Subcutaneous abdominal adipose tissue (tissue), 5 donors: ENCODE results near the gene UNC13D.
"Not testable (repeated sequence)": the region's sequence is repeated elsewhere in the genome, so short reads cannot be mapped to it uniquely, and the experiment has no call there.

Experiments
- H3K27ac ChIP-seq: one replicate; pipeline ENCODE4 v1.7.0; 2013; ENCODE audit warnings: low read depth, mild to moderate bottlenecking, inconsistent platforms, low read length, moderate library complexity
- H3K27me3 ChIP-seq, 5 donors: one replicate each; pipeline ENCODE4 v1.7.0; 2013; ENCODE audit warnings: low read length in 5 of 5, inconsistent platforms in 1 of 5; ENCODE audit not compliant: control insufficient read depth in 5 of 5, insufficient read depth in 4 of 5
- H3K36me3 ChIP-seq, 5 donors: one replicate each; pipeline ENCODE4 v1.7.0; 2013; ENCODE audit warnings: low read length in 5 of 5; ENCODE audit not compliant: control insufficient read depth in 5 of 5, insufficient read depth in 5 of 5
- H3K4me1 ChIP-seq, 5 donors: one replicate each; pipeline ENCODE4 v1.7.0; 2013; ENCODE audit warnings: low read length in 5 of 5, mild to moderate bottlenecking in 3 of 5, moderate library complexity in 1 of 5; ENCODE audit not compliant: control insufficient read depth in 5 of 5, insufficient read depth in 5 of 5
- H3K4me3 ChIP-seq, 5 donors: one replicate each; pipeline ENCODE4 v1.7.0; 2013; ENCODE audit warnings: low read length in 5 of 5, low read depth in 1 of 5
- H3K9ac ChIP-seq, 5 donors: one replicate each; pipeline ENCODE4 v1.7.0; 2013; ENCODE audit warnings: low read length in 5 of 5, mild to moderate bottlenecking in 4 of 5, moderate library complexity in 3 of 5
- H3K9me3 ChIP-seq, 5 donors: one replicate each; pipeline ENCODE4 v1.7.0; 2013; ENCODE audit warnings: low read length in 5 of 5; ENCODE audit not compliant: control insufficient read depth in 5 of 5
- donor health status: healthy.
- donor health status: healthy.
- donor health status: healthy.
- donor health status: healthy.
- donor health status: healthy.

The UNC13D gene

GRCh38 chr17:75815399-75815798 lies 28.8 kb downstream of the UNC13D start:
- H3K4me3 ChIP-seq = no peak overlapping the region
- no peaks in the 10 kb centered on the region for H3K9me3 ChIP-seq
- no peak overlapping the region for H3K27ac ChIP-seq
- H3K9ac ChIP-seq = no peak overlapping the region
- no peaks in the 10 kb centered on the region for H3K27me3 ChIP-seq
- no peaks in the 10 kb centered on the region for H3K4me1 ChIP-seq
- H3K36me3 ChIP-seq = peaks cover 0 to 97% (median 86%) of the 10 kb centered on the region in 5 donors

- H3K9me3 ChIP-seq = no peaks in the 10 kb centered on the region
- H3K4me3 ChIP-seq = no peak overlapping the region
- H3K27ac ChIP-seq = no peak overlapping the region
- peaks cover 0 to 96% (median 85%) of the 10 kb centered on the region in 5 donors for H3K36me3 ChIP-seq
- H3K4me1 ChIP-seq = peaks cover 0 to 3% (median 3%) of the 10 kb centered on the region in 5 donors
- H3K27me3 ChIP-seq = no peaks in the 10 kb centered on the region
- H3K9ac ChIP-seq = no peak overlapping the region
Observed at GRCh38 chr17:75814900-75815373, 29.3 kb downstream of the UNC13D start.

- Histone ChIP-seq H3K9ac (no peak overlapping the region), H3K27ac (no peak overlapping the region), H3K9me3 (no peaks in the 10 kb centered on the region), H3K36me3 (peaks cover 0 to 92% (median 79%) of the 10 kb centered on the region in 5 donors), H3K4me1 (peaks cover 7 to 12% (median 12%) of the 10 kb centered on the region in 5 donors), H3K4me3 (no peak overlapping the region), H3K27me3 (no peaks in the 10 kb centered on the region)
Observed at GRCh38 chr17:75814021-75814395, 30.2 kb downstream of the UNC13D start.

- Histone ChIP-seq H3K4me3 (no peak overlapping the region), H3K27ac (no peak overlapping the region), H3K27me3 (no peaks in the 10 kb centered on the region), H3K4me1 (peaks cover 9 to 18% (median 17%) of the 10 kb centered on the region in 5 donors), H3K9me3 (no peaks in the 10 kb centered on the region), H3K9ac (no peak overlapping the region), H3K36me3 (peaks cover 0 to 85% (median 72%) of the 10 kb centered on the region in 5 donors)
Observed at GRCh38 chr17:75813081-75814020, 30.9 kb downstream of the UNC13D start.

GRCh38 chr17:75812096-75813013 lies 31.8 kb downstream of the UNC13D start:
- Histone ChIP-seq H3K4me1 (peaks cover 9 to 22% (median 20%) of the 10 kb centered on the region in 5 donors), H3K36me3 (peaks cover 0 to 75% (median 62%) of the 10 kb centered on the region in 5 donors), H3K4me3 (no peak overlapping the region), H3K27ac (no peak overlapping the region), H3K9ac (no peak overlapping the region), H3K27me3 (no peaks in the 10 kb centered on the region), H3K9me3 (no peaks in the 10 kb centered on the region)

- Histone ChIP-seq H3K27ac (no peak overlapping the region), H3K27me3 (no peaks in the 10 kb centered on the region), H3K4me1 (peaks cover 9 to 22% (median 20%) of the 10 kb centered on the region in 5 donors), H3K9ac (no peak overlapping the region), H3K9me3 (no peaks in the 10 kb centered on the region), H3K36me3 (peaks cover 0 to 63% (median 51%) of the 10 kb centered on the region in 5 donors), H3K4me3 (no peak overlapping the region)
Observed at GRCh38 chr17:75811174-75811573, 33.0 kb downstream of the UNC13D start.

GRCh38 chr17:75810756-75811155 lies 33.4 kb downstream of the UNC13D start:
- not testable (repeated sequence) for H3K27ac ChIP-seq, H3K9ac ChIP-seq, H3K4me3 ChIP-seq, H3K9me3 ChIP-seq, H3K27me3 ChIP-seq
- peaks cover 9 to 22% (median 20%) of the 10 kb centered on the region in 5 donors for H3K4me1 ChIP-seq
- peaks cover 0 to 59% (median 48%) of the 10 kb centered on the region in 5 donors for H3K36me3 ChIP-seq

- peaks cover 9 to 22% (median 20%) of the 10 kb centered on the region in 5 donors for H3K4me1 ChIP-seq
- H3K27ac ChIP-seq = peak overlapping the region; percentile 87
- peaks cover 0 to 55% (median 45%) of the 10 kb centered on the region in 5 donors for H3K36me3 ChIP-seq
Observed at GRCh38 chr17:75810216-75810615, 34.0 kb downstream of the UNC13D start.

GRCh38 chr17:75809631-75810111 lies 34.5 kb downstream of the UNC13D start:
- H3K4me1 ChIP-seq = peaks cover 9 to 22% (median 20%) of the 10 kb centered on the region in 5 donors
- peak overlapping the region in 4 of 5 donors; percentile 7 to 43 (median 34) for H3K4me3 ChIP-seq
- peak overlapping the region; percentile 87 for H3K27ac ChIP-seq
- no peaks in the 10 kb centered on the region for H3K9me3 ChIP-seq
- peaks cover 0 to 49% (median 39%) of the 10 kb centered on the region in 5 donors for H3K36me3 ChIP-seq
- H3K9ac ChIP-seq = peak overlapping the region in 3 of 5 donors; percentile 12 to 67 (median 63)
- no peaks in the 10 kb centered on the region for H3K27me3 ChIP-seq

More at GRCh38 chr17:75810216-75810615, 34.0 kb downstream of the UNC13D start:
- no peaks in the 10 kb centered on the region for H3K9me3 ChIP-seq
- H3K9ac ChIP-seq = peak overlapping the region in 1 of 5 donors; percentile 67
- no peak overlapping the region for H3K4me3 ChIP-seq
- H3K27me3 ChIP-seq = no peaks in the 10 kb centered on the region
